Measurements from ENCODE around the gene ASB3. TPM values are rescaled to one million over a fixed set of nuclear protein-coding genes. Genes with fewer than 3 reads are reported as not detected.
"Not testable (repeated sequence)": the region's sequence is repeated elsewhere in the genome, so short reads cannot be mapped to it uniquely, and the experiment has no call there.

The ASB3 gene
- total RNA-seq, 2 donors from 2014 or later = 10.5 to 14.0 TPM

DNA sequence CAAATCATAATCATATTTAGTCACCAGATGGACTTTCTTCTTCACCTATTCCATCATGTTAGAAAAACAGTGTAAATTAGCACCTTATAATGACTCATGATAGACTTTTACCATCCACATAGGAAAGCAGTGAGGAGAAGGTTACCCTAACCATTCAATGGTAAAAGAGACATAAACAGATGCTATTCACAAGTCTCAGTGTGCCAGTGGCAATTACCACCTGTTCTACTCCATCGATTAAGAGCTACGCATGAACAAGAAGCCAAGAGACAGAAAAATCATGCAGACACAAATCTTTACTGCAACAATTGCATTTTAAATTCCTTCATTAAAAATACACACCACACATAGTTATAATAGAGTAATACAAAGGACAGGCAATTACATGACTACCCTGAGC lies 125.9 kb downstream of the ASB3 start:
- ATAC-seq (no peak), DNase-seq (no peak)
- Histone ChIP-seq H3K27ac (no peak overlapping the region), H3K27me3 (no peaks in the 10 kb centered on the region), H3K9me3 (no peaks in the 10 kb centered on the region), H3K4me1 (no peaks in the 10 kb centered on the region), H3K4me3 (no peak overlapping the region), H3K36me3 (replicated peaks in 1 of 2; ENCODE audit: insufficient read depth in 1 of 2, low read depth in 2 of 2) (peaks cover 0 to 2% of the 10 kb centered on the region in 2 donors)
- 96 to 98% methylated on average over 2 of the region's 2 CpGs for WGBS, 2 donors
- intact Hi-C loops (cut with DNase I) = no loop called here
- TF ChIP-seq, protein P1, sequence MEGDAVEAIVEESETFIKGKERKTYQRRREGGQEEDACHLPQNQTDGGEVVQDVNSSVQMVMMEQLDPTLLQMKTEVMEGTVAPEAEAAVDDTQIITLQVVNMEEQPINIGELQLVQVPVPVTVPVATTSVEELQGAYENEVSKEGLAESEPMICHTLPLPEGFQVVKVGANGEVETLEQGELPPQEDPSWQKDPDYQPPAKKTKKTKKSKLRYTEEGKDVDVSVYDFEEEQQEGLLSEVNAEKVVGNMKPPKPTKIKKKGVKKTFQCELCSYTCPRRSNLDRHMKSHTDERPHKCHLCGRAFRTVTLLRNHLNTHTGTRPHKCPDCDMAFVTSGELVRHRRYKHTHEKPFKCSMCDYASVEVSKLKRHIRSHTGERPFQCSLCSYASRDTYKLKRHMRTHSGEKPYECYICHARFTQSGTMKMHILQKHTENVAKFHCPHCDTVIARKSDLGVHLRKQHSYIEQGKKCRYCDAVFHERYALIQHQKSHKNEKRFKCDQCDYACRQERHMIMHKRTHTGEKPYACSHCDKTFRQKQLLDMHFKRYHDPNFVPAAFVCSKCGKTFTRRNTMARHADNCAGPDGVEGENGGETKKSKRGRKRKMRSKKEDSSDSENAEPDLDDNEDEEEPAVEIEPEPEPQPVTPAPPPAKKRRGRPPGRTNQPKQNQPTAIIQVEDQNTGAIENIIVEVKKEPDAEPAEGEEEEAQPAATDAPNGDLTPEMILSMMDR (IDR thresholded peaks at IDR 0.05) = no peak
- TF ChIP-seq POLR2A (IDR thresholded peaks at IDR 0.05) = no peak

DNA sequence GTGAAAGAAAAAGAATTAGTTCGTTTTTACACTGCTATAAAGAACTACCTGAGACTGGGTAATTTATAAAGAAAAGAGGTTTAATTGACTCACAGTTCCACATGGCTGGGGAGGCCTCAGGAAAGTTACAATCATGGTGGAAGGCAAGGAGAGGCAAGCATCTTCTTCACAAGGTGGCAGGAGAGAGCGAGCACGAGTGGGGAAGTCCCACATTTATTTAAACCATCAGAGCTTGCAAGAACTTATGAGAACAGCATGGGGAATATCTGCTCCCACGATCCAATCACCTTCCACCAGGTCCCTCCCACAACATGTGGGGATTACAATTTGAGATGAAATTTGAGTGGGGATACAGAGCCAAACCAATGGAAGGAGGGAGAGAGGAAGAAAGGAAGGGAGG lies 128.3 kb downstream of the ASB3 start:
- DNase-seq; H3K36me3 ChIP-seq (replicated peaks in 1 of 2; ENCODE audit: insufficient read depth in 1 of 2, low read depth in 2 of 2); H3K27me3 ChIP-seq; ATAC-seq; H3K4me1 ChIP-seq; intact Hi-C loops (cut with DNase I); H3K4me3 ChIP-seq; H3K9me3 ChIP-seq; H3K27ac ChIP-seq: not testable (repeated sequence)
- WGBS, 2 donors = 71 to 75% methylated on average over 4 of the region's 4 CpGs

GRCh38 chr2:53655256-53655655 lies 131.5 kb downstream of the ASB3 start:
- Histone ChIP-seq H3K27me3 (no peaks in the 10 kb centered on the region), H3K4me1 (no peaks in the 10 kb centered on the region), H3K4me3 (no peak overlapping the region), H3K36me3 (replicated peaks in 1 of 2; ENCODE audit: insufficient read depth in 1 of 2, low read depth in 2 of 2) (no peaks in the 10 kb centered on the region), H3K27ac (no peak overlapping the region), H3K9me3 (no peaks in the 10 kb centered on the region)
- WGBS, 2 donors = 87 to 91% methylated on average over 1 of the region's 1 CpG
- TF ChIP-seq, protein P1 (IDR thresholded peaks at IDR 0.05) = no peak
- TF ChIP-seq POLR2A (IDR thresholded peaks at IDR 0.05) = no peak
- no peak for ATAC-seq
- no peak for DNase-seq
- intact Hi-C loops (cut with DNase I) = no loop called here

- Histone ChIP-seq H3K9me3 (no peaks in the 10 kb centered on the region), H3K27me3 (no peaks in the 10 kb centered on the region), H3K4me1 (no peaks in the 10 kb centered on the region), H3K27ac (no peak overlapping the region), H3K4me3 (no peak overlapping the region), H3K36me3 (replicated peaks in 1 of 2; ENCODE audit: insufficient read depth in 1 of 2, low read depth in 2 of 2) (no peaks in the 10 kb centered on the region)
- no peak for ATAC-seq
- DNase-seq = no peak
- intact Hi-C loops (cut with DNase I) = no loop called here
- no peak for TF ChIP-seq POLR2A (IDR thresholded peaks at IDR 0.05)
- TF ChIP-seq, protein P1 (IDR thresholded peaks at IDR 0.05) = no peak
These were observed 132.4 kb downstream of the ASB3 start for GRCh38 chr2:53654396-53654795.

GRCh38 chr2:53652131-53652530 lies 134.6 kb downstream of the ASB3 start:
- no peak for TF ChIP-seq POLR2A (IDR thresholded peaks at IDR 0.05)
- TF ChIP-seq, protein P1 (IDR thresholded peaks at IDR 0.05) = no peak
- WGBS, 2 donors = 95% methylated on average over 2 of the region's 2 CpGs
- intact Hi-C loops (cut with DNase I) = no loop called here
- DNase-seq (no peak), ATAC-seq (no peak)
- Histone ChIP-seq H3K4me3 (no peak overlapping the region), H3K4me1 (no peaks in the 10 kb centered on the region), H3K9me3 (no peaks in the 10 kb centered on the region), H3K27ac (no peak overlapping the region), H3K36me3 (replicated peaks in 1 of 2; ENCODE audit: insufficient read depth in 1 of 2, low read depth in 2 of 2) (no peaks in the 10 kb centered on the region), H3K27me3 (no peaks in the 10 kb centered on the region)

Data from body of pancreas (tissue), 4 donors.